GM12874 (cell line): Measurements from ENCODE around the gene NUP210.

ENCODE experiments used
- TF ChIP-seq, protein P1 (sequence below): IDR thresholded peaks from 2 replicates; pipeline ENCODE4 v1.5.1; 2011; ENCODE audit warnings: low read depth, mild to moderate bottlenecking, control low read depth, low read length, moderate library complexity; ENCODE audit not compliant: insufficient read depth

The NUP210 gene

DNA sequence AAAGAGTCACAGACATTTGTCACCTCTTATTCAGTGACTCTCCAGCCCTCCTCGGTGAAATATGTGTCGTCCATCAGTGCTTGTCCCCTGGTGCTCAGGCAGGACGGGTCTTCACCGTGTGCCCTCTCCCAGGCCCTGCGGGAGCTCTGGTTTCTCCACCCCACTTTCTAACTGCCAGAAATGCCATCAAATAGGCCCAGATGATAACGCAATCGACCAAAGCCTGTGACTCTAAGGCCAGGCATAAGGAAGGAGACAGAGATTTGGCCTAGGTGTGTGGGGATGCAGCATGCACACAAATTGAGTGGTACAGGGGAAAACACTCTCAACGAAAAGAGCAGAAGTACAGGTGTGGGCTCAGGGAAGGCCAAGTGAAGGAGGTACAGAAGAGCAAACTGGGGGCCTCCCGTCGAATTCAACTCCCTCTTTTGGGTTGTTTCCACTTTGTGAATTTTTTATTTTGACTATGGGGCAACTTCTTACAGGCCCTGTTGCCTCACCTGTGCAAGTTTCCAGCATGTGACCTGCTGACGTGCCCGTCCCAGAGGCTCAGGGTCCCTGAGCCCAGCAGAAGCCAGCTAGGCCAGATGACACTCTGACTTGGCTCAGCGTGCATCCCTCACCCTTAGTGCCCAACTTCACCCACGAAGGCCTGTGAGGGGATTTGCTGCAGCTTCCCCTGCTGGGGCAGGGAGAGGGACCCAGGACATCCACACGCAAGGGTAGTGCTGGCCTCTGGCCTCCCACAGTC is 4.7 kb downstream of the NUP210 start:
- TF ChIP-seq, protein P1, sequence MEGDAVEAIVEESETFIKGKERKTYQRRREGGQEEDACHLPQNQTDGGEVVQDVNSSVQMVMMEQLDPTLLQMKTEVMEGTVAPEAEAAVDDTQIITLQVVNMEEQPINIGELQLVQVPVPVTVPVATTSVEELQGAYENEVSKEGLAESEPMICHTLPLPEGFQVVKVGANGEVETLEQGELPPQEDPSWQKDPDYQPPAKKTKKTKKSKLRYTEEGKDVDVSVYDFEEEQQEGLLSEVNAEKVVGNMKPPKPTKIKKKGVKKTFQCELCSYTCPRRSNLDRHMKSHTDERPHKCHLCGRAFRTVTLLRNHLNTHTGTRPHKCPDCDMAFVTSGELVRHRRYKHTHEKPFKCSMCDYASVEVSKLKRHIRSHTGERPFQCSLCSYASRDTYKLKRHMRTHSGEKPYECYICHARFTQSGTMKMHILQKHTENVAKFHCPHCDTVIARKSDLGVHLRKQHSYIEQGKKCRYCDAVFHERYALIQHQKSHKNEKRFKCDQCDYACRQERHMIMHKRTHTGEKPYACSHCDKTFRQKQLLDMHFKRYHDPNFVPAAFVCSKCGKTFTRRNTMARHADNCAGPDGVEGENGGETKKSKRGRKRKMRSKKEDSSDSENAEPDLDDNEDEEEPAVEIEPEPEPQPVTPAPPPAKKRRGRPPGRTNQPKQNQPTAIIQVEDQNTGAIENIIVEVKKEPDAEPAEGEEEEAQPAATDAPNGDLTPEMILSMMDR = no peak

DNA sequence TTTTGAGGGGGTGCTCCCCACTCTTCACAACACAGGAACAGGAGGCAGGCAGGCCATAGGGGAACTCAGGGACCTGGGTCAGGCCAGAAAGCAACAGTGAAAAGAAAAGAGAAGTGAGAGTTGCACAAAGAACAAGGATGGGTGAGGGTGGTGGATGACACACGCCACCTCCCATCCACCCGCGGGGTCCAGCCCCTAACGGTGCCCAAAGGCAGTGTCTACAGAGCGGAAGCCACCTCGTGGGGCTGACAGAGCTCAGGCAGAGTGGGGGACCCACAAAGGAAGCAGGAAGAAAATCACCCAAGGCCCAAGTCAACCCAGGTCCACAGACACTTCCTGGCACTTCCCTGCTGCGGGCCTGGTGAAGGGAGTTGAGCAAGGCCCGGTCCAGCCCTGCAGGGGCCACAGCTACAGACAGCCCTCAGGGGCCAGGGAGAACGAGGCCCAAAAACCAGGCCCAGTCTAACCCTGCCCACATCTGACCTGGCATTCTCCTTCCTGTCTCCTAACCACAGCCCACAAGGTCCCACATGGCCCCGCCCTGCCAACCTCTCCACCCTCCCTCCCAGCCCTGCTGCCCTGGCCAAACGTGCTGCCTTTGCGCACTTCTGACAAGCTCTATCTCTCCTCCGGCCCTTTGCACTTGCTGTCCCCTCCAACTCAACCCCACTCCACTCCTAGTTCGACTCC is 5.9 kb downstream of the NUP210 start:
- TF ChIP-seq, protein P1 = no peak

DNA sequence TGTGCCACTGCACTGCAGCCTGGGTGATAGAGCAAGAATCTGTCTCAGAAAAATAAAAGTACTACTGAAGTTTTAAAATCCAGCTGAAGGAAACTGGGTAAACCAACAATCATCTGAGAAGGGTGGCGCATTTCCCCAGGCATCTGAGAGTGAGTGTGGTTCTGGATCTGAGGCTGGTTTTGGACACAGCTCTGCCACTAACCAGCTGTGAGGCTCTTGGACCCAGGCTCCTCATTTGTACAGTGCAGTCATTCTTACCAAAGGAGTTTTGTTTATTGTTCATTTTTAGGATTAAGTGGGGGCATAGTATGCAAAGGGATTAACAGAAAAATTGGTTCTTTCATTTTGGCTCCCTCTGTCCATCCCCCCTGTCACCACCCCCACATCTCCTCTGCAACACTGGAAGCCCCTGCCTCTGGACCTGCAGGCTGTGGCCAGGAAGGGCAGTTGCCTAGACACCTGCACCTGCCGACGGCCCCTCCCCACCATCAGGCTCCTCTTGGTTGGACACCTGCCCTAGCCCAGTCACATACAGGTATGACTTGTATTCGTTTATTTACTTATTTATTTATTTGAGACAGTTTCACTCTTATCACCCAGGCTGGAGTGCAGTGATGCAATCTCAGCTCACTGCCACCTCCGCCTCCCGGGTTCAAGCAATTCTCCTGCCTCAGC is 8.8 kb downstream of the NUP210 start:
- TF ChIP-seq, protein P1 = no peak

DNA sequence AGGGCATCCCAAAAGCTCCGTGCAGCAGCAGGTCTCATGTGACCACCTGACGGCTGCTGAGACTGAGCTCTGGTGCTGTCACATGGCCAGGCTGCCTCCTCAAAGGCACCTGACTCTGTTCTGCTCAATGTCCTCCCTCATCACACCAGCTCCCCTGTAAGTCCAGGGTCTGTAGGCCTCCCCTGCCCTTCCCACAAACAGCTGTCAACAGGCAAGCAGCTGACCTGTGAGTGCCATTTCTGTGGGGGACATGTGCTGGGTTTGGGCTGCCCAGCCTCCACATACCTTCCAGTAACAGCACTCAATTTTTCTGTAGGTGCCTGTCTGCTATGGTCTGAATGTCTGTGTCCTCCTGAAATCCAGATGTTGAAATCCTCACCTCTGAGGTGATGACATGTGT is 11.2 kb downstream of the NUP210 start:
- TF ChIP-seq, protein P1 = no peak

DNA sequence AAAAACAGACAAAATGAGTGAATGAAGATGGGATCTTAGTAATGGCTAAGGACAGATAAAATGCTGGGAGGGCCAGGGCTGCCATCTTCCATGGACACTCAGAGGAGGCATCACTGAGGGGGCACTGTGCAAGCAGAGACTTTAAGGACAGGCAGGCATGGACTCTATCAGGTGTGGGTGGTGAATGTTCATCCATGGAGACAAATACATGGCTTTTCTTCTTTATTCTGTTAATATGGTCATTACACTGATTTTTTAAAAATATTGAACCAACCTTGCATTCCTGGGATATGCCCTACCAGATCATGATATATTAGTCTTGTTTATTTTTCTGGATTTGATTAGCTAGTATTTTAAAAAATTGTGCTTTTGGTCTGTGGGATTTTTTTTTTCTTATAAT is 12.2 kb downstream of the NUP210 start:
- TF ChIP-seq, protein P1 = no peak

DNA sequence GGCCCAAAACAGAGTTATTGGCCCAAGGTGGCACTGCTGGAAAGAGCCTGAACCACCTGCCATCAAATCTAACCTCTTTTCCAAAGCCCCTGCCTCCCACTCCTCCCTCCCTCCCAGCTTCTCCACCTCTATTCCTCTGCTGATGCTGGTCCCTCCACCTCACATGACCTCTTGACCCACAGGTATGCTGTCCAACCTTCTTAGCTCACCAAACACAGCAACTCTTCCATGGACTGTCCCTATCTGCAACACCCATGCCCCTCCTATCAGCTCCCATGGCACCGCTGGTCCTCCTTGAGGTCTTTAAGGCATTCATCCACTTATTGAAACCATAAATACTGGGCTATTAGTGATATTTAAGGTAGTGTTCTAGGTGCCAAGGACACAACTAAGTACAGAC is 12.6 kb downstream of the NUP210 start:
- TF ChIP-seq, protein P1 = no peak

DNA sequence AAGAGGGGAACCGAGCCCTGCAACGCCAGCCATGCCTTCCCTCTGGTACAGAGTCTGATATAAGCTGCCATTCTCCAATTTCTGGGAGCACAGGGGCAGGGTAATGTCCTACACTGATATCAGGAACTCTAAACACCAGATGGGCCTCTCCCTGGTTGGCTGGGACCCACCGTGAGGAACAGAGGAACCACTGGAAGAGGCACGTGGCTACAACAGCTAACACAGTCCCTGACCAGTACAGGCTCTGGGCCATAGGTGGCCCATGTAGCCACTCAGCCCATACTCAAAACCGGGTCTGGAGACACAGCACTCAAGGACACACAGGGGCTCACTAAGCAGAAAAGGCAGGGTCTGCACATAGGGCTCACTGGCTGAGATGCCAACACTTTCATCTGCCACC is 13.9 kb downstream of the NUP210 start:
- TF ChIP-seq, protein P1 = no peak
